ENCODE measurements around the gene ARHGAP15.

GRCh38 chr2:143720095-143720664 is 591.0 kb downstream of the ARHGAP15 start:
- no peak for TF ChIP-seq CTCF (IDR thresholded peaks at IDR 0.05)
- no peak for TF ChIP-seq POLR2A (IDR thresholded peaks at IDR 0.05)

Data from vagina (tissue), 2 donors.